GM10266 (cell line): Measurements from ENCODE around the gene GPD2.

ENCODE experiments used
- DNase-seq: peaks from one replicate; pipeline ENCODE4 v3.0.0; 2012; ENCODE audit errors: extremely low spot score
- CTCF ChIP-seq: IDR thresholded peaks from 2 replicates; pipeline ENCODE4 v1.5.1; 2012; ENCODE audit warnings: mild to moderate bottlenecking, low read depth; ENCODE audit not compliant: control insufficient read depth, insufficient read depth; ENCODE audit errors: missing control alignments

GPD2 gene

DNA sequence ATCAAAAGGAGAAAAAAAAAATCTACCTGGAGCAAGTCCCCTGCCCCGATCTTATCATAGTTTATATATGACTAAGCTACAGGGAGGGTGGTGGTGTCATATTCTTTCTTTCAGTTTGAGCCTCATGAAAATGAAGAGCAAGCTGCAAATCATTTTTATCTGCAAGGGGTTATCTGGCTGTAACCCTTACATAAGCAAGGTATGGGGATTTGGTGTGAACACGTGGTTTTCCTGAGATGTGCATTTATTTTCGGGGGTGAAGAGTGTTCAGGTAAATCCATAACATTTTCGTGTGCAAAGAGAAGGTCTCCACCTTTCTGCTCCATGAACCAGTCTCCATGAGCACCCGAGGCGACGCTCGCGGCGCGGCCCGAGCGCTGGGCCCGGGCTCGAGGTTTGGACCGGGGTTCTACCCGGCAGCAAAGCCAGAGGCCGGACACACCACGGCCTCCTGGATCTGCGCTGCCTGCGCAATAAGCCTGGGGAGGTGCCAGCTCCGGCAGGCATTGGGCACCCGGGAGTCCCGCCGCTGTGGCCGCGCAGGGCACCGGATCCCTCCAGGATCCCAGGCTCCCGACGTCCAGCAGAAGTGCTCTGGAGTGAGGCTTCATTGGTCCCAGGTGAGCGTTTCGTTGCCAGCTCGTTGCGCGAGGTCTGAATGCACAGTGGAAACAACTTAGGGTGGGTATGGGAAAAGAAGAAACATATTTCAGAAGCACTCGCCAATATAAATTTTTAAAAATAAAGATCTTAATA lies 36.1 kb upstream of the GPD2 start:
- TF ChIP-seq CTCF, result no peak
- peak; percentile 62 for DNase-seq

DNA sequence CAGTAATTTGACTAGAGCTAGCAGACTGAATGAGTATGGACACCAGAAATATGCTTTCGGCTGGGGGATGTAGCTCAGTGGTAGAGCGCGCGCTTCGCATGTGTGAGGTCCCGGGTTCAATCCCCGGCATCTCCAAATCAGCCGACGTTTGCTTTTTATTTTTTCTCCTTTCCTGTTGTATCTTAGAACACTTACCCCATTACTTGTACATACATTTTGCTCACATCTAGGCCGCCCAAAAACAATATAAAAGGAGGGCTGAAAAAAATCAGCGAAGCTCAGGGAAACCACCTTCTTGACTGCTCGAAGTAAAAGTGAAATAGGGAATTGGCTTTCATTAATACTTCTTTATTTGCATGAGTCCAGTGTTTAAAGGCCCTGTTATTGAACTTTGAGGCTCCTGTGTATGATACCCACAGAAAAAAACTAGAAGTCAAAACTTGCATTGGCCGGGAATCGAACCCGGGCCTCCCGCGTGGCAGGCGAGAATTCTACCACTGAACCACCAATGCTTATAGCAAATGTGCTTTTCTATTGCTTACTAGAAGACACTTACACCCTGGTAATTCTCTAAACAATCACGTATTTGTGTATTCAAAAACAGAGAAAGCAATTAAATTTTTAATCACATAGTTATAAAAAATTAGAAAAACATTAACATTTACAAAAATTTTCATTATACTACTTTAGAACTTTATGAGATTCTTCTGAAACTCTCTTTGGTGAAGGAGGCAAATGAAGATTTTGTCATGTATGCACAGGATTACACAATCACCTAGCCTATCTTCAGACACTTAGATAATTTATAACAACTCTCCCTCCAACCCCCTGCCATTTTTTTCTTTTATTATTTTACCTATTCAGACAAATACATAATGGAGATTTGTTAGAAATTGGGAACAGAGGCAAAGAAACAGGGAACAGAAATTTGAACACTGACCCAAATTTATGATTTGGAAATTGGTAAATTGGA lies 35.2 kb upstream of the GPD2 start:
- no peak for TF ChIP-seq CTCF
- peak; percentile 62 for DNase-seq

GRCh38 chr2:156401861-156402260 lies 34.3 kb upstream of the GPD2 start:
- TF ChIP-seq CTCF, result no peak
- no peak for DNase-seq

GRCh38 chr2:156405586-156405985 lies 30.6 kb upstream of the GPD2 start:
- TF ChIP-seq CTCF, result no peak
- DNase-seq, result no peak

DNA sequence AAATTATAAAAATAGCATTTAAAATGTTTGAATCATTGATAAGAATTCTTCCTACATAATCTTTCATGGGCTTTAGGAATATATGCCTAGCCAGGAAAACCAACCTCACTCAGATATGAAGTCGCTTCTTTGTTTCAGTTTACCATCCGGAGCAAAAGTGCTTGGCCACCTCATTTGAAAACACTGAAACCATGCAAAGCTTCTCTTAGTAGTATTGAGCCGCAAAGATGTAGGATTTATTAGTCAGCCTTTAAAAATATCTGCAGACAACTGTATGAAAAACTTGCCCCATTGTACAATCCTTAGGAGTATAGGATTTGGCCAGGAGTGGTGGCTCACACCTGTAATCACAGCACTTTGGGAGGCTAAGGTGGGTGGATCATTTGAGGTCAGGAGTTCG lies 24.3 kb upstream of the GPD2 start:
- no peak for DNase-seq
- TF ChIP-seq CTCF, result no peak

DNA sequence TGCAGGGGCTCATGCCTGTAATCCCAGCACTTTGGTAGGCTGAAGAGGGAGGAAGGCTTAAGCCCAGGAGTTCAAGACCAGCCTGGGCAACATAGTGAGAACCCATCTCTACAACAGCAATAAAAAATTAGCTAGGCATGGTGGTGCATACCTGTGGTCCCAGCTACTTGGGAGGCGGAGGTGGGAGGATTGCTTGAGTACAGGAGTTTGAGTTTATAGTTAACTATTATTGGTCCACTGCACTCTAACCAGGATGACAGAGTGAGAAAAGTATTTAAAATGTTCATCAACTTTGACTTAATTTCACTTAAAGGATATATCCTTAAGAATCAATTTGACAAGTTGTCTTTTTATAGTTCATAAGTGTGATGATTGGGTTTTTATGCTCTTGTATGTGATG lies 14.3 kb upstream of the GPD2 start:
- no peak for TF ChIP-seq CTCF
- no peak for DNase-seq

GRCh38 chr2:156423674-156424282 lies 12.4 kb upstream of the GPD2 start:
- no peak for DNase-seq
- no peak for TF ChIP-seq CTCF
